SW 1271 (cell line): ENCODE measurements around the gene TRAK2.
"Not testable (repeated sequence)": the region's sequence is repeated elsewhere in the genome, so short reads cannot be mapped to it uniquely, and the experiment has no call there.

Experiments used
- DNase-seq, 2 experiments: peaks; one replicate each; lab custom pipeline; 2025; lab: John Stamatoyannopoulos, UW

The TRAK2 gene

DNA sequence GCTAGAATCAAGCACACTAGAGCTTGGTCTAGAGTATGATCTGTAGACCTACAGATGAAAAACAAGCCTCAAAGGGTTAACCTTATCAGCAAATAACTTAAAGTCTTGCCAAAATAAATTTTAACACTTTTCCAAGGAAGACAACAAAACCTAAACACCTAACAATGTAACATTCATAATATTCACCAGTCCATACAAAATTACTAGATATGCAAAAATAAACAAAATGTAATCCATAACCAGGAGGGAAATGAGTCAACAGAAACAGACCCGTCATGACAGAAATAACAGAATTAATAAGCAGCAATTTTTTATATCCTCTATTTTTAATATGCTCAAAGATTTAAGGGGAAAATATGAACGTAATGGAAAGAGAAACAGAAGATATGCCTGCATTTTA lies 36.1 kb downstream of the TRAK2 start:
- no peak for DNase-seq

DNA sequence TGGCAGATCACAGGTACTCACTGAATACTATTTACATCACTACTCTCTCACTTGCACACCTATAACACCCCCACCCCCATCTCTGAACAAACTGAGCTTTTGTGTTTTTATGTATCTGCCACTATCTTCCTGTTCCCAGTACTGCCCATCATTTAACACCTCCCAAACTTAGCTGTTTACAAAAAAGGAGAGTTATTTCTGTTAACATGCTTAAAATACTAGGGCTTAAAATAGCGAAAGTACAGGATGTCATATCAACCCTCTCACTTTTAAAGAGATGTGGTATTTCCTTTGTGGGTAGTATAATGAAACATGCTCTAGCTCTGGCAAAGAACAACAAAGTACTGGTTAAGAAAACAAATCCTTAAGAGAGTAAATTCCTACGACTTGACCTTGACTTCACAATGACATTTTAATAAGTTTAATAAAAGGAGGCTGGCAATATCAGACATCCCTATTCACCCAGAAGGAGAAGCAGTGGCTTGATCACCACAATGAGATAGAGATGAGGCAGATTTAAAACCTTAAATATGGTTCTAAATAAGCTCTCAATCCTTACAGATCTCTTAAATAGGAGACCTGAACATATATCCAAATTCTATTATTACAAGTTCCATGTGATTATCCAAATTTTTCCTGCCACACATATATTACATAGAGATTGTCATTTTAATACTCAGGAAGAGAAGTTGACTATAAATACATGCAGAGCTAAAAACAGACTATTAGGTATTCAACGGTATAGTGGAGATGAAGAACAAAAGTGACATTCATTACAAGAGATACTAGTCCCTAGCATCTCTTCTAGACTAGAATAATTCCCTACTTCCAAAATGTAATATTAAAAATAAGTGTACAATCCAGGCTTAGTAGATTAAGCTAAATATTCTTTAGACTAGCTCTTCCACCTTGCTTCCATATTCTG lies 36.9 kb downstream of the TRAK2 start:
- DNase-seq, result no peak

DNA sequence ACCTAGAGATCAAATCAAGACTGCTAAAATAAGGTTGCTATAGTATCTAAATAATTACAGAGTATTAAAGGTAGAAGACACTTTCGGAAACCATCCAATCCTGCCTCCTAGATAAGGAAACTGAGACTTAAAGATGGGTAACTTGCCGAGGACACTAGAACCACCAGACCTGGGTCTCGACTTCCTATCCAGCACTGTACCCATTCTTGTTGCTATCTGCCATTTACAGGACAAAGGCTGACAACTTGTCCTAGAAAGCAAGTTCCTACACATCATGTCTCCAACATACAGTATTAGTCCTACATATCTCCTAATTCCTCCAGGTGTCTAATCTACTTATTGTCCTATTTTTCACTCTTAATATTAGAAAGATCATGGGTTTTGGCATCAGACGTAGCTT lies 37.7 kb downstream of the TRAK2 start:
- DNase-seq, result no peak

DNA sequence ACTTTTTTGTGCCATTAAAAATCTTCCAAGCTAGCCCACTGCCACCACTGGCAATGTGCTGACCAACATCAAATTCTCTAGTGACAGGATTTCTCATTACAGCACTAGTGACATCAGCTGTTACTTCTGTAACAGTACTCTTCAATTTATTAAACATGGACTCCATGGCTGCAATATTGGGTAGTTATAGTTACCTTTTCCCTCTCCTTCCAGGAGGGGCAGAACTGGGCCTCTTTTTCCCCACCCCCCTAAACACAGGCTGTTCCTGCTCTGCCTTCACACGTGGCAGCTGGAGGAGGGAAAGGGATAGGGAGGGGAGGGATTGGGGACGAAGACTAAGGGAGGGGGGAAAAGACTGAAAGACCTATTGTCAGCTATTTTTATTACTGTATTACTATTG lies 38.1 kb downstream of the TRAK2 start:
- DNase-seq, result no peak

DNA sequence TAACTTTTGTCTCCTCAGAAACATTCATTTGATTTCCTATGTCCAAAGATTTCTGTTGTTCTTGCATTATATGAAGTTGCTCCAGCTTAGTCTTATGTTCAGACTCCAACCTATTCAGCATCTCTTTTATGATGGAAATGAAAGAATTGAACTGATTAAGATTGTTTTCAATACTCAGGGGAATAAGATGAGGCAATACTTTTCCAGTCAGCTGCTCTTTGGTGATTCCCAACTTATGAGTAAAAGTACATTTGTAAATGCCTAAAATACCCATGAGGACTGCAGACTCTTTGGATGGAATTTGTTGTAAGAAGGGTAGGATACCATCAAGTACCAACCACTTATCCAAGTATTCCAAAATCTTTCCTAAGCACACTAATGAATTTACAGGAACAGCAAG lies 39.8 kb downstream of the TRAK2 start:
- no peak for DNase-seq

DNA sequence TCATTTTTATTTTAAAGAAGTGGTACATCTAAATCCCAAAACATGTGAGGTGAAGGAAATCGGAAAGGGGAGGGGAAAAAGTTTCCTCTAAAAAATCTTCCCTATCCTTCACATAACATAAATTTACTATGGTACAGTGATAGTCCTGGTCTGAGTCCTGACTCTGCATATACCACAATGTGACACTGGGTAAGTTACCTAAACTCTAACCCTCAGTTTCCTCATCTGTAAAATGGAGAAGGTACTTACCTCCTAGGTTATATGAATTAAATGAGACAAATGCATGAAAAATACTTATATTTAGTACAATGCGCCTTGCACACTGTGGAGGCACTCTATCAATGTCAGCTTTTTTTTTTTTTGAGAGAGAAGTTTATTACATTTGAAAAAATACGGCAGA lies 42.3 kb downstream of the TRAK2 start:
- no peak for DNase-seq

DNA sequence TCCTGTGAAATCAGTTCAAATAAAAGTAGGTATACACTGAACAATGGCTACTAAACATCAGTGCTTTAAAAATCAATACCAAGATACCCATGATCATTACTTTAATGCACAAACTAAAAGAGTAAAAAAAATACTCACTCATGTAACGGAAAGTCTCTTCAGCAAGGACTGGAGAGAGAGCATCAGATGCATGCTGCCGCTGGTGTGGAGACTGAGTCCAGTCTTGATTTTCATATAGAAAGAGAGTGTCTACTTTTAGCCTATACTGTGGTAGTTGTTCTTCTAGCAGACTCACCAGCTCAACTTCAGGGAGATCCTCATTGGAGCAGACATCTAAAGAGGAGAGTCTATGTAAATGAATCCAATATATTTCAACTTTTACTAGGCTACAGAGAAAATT lies 44.0 kb downstream of the TRAK2 start:
- DNase-seq, result no peak

DNA sequence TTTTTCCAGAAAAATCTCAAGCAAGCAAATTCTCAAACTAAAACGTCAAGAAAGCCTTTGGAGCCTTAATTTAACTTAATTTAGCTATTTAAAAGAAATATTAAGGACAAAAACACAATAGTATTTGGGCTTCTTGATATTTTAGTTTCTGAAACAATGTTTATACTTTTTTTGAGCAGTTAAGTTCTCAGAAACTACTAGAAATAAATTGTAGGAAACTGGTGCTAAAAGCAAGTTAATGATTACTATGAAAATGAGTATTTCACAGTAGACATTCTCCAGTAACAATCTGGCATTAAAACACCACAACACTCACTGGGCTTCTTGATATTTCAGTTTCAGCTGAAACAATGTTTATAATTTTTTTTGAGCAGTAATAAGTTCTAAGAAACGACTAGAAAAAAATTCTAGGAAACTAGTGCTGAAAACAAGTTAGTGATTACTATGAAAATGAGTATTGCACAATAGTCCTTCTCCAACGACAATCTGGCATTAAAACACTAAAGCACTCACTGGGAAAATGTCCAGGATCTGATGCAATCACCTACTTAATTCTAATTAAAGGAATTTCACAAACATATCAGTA lies 45.1 kb downstream of the TRAK2 start:
- peak in 1 of 2 experiments; percentile 20 for DNase-seq

DNA sequence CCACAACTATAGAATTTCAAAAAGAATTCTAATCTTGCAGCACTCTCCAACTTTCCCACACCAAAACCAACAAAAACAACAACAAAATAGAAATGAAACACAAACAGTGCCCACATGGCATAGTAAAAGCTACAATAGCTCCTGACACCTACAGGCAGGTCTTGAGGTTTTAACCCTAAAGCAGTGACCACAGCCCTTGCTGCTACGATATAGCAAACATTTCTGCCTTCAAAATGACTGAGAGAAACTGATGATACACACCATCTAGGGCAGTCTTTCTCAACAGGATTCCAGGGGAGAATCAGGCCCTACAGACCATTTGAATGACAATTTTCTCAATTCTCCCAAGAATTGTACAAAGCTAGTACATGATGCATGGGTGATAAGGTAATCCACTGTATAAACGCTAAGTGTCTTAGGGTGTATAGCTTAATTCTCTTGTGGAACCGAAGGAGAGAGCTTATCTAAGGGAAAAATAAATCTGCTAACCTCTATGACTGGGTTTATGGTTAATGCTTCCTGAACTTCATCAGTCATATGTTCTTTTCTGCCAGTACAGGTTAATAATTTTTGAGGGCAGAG lies 46.5 kb downstream of the TRAK2 start:
- no peak for DNase-seq

DNA sequence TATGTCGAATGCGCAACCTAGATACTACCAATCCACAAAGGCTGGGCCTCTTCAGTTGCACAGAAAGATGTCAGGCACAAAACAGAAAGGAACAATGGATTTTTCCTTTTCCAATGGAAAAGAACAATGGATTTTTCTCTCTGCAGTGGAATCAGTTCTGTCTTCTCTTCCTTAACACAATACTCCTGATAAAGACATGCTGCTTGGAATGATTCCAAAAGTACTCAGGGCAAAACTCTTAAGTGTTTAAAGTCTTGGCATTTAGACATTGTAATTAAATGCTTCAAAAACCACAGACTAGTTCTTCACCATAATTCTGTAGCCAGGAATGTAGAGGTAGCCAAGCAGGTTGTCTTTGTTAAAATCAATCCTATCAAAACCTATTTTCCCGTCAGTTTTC lies 47.4 kb downstream of the TRAK2 start:
- DNase-seq, result no peak

DNA sequence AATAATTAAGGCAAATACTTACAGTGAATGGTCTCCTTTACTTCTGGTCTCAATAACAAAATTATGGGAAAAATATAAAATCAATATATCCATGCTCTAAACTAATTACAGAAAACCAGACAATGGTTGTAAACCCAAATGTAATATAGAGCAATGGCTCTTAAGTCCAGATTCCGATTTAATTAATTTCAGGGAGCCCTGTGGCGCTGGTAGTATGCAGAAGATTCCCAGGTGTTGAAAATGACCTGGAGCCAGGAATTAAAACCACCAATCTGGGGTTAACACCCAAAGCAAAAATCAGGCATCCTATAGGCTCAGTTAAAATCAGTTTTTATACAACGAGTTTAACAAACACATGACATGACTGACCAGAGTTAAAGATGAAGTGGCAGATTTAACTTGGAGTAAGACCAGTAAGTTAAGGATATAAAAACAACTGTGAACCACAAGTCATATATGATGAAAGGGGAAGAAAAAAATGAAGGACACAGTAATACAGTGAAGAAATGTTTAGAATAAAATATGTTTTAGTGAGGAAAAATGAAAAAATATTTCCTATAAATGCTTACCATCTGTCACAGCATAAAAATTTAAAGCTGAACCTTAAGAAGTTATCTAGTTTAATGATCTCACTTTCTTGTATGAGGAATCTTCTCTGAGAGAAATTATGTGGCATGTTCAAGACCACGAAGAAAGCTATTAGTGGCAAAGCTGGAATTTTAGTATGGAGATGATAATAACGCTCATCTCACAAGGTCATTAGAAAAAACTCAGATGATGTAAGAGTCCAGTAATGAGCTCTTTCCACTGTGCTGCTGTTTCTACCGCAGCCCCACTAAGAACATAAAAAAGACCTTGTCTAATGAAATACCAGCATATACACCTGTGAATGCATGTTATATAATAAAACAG lies 48.4 kb downstream of the TRAK2 start:
- no peak for DNase-seq

DNA sequence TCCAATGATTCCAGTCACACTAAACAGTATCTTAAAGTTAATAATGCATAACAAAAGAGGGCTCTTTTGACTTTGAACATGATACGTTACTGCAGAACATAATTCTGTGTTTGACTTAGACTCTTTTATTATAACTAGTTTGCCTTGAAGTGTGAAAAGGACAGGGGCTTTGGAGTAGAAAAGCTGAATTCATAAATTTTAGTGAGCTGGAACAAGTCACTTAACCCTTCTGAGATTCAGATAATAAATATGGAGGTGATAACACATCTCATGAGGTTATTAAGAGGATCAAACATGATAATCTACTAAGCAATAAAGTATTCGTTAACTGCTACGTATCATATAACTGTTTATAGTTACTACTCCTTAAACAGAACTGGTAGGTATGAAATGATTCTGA lies 49.4 kb downstream of the TRAK2 start:
- DNase-seq, result no peak

DNA sequence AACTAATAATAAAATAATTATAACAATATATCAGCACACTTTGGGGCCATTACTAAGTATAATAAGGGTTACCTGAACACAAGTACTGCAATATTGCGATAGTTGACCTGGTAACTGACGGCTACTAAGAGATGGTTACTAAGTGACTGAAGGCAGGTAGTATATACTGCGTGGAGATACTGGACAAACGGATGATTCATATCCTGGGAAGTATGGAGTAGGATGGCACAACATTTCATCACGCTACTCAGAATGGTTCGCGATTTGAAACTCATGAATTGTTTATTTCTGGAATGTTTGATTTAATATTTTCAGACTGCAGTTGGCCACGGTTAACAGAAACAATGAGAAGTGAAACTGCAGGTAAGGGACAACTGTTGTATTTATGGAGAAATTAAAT lies 54.7 kb downstream of the TRAK2 start:
- DNase-seq, result no peak

DNA sequence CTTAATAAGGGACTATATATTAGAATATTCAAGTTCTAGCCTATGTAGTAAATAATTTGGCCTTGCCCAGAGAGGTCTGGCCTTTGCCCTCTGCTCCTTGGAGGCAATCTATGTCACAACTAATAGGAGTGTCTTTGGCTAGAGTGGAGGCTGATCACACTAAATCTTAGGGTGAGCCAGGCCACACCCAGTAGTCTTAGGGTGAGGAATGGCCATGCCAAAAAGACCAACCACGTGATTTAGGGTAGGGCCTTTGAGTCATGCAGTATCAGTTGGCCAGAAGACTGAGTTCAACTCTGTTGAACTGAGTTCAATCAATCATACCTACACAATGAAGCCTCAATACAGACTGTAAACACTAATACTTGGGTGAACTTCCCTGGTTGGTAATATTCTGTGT lies 68.1 kb downstream of the TRAK2 start:
- no peak for DNase-seq

DNA sequence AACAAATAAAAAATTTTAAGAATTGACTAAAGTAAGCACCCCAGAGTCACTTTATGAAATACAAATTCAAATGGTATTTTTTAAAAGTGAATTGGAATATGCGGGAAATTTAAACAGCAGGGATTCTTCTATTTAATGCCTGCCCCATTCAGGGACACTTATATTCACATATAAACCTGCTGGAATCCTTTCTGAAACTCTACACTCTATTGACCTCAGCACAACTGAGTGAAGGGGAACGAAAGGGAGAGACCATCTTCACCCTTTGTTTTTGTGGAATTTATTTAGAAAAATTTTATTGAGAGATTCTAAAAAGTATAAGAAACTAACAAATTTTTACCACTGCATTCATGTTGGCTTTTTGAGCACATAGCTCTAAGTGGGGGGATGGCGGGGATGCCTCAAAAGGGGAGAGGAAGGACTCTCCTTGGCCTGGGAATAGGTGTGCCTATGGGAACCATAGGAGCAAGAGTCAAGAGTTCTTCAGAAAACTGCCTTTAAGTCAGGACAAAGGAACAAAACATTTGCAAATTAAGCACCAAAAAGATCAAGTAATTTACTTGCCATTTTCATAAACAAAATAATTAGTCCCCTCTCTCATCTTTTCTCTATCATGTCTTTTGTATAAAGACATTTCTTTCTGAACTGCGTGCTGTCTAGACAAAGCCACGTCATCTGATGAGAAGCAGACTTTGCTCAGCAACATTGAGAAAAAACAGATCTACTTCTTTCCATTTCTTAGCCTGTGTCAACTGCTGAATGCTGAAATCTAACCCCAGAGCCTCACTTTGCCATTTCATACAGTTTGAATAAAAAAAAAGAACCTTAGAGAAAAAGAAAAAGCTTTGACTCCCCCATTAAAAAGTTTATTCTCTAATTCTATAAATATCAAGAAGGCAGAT lies 72.5 kb downstream of the TRAK2 start:
- no peak for DNase-seq

DNA sequence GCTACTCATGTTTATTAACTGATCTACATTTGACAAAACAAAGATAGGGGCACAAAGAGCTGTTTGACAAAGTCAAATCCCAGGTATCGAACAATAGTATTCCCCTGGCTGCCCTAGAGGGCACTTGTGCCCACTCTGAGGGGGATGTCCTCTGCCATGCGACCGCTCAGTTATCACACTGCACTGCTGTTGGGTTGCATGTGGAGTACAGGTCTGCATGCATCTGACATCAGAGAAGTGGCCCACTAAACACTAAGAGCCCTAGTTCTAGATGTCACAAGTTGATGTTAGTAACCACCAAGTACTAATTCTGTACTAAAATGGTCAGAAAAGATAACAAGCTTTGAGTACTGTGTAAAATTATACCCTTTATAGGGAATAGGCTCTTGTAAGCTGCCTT lies 74.0 kb downstream of the TRAK2 start:
- DNase-seq, result no peak

DNA sequence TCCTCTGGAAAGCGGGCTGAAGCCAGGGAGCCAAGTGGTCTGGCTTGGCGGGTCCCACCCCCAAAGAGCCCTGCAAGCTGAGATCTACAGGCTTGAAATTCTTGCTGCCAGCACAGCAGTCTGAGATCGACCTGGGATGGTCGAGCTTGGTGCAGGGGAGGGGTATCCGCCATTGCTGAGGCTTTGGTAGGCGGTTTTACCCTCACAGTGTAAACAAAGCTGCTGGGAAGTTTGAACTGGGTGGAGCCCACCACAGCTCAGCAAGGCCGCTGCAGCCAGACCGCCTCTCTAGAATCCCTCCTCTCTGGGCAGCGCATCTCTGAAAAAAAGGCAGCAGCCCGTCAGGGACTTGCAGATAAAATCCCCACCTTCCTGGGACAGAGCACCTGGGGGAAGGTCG lies 81.5 kb downstream of the TRAK2 start:
- no peak for DNase-seq

DNA sequence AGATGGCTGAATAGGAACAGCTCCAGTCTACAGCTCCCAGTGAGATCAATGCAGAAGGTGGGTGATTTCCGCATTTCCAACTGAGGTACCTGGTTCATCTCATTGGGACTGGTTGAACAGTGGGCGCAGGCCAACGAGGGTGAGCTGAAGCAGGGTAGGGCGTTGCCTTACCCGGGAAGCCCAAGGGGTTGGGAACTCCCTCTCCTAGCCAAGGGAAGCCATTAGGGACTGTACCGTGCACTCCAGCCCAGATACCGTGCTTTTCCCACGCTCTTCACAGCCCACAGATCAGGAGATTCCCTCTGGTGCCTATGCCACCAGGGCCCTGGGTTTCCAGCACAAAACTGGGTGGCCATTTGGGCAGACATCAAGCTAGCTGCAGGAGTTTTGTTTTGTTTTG lies 81.9 kb downstream of the TRAK2 start:
- not testable (repeated sequence) for DNase-seq

DNA sequence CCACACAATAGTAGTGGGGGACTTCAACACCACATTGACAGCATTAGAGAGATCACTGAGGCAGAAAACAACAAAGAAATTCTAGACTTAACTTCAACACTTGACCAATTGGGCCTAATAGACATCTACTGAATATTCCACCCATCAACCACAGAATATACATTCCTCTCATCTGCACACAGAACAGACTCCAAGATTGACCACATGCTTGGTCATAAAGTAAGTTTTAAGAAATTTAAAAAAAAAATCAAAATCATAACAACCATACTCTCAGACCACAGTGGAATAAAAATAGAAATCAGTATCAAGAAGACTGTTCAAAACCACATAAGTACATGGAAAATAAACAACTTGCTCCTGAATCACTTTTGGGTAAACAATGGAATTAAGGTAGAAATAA lies 85.1 kb downstream of the TRAK2 start:
- DNase-seq, result no peak

DNA sequence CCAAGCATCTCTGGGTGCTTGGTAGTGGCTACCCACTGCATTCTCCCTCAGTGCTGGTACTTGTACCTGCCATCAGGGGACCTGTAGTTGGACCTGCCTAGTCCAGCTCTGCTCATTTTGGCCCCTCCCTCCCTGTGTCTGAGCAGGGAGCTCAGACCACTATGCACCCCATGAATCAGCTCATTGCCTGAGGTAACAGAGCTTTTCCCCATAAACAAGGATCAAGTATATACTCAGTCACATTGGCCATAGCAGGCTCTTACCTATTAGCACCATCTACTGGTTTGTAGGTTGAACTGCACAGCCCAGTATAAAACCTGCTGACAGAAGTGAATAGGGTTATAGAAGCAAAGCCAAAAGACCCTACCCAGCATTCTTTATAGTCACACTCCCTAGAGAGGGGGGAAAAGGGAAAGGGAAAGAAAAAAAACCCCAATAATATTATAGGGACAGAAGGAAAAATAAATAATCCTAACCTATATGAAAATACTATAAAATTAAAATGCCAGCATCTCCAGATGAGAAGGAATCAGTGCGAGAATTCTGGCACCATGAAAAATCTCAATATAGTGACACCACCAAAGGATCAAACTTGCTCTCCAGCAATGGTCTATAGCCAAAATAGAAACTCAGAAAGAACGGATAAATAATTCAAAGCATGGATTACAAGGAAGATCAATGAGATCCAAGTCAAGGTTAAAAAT lies 87.2 kb downstream of the TRAK2 start:
- peak in 1 of 2 experiments; percentile 58 for DNase-seq

DNA sequence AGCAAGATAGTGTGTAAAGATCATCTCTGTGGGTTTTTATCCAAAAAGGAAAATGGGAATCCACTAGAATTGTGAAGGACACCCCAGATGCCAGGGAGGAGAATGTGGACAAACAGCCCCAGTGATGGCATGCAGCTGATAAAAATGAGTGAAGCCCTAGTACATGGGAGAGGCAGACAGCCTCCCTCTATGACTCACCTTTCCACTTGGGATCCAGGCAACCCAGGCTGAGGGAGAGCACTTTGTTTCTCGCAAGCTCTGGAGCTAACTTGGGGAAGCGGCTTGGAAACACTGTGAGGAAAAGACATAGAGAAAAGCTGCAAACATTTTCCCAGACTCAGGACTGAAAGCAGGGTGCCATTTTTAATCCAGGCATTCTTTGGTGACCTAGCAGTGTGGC lies 88.9 kb downstream of the TRAK2 start:
- DNase-seq, result no peak
